Measurements from ENCODE around the gene UBXN6. TPM values are rescaled to one million over a fixed set of nuclear protein-coding genes. Genes with fewer than 3 reads are reported as not detected.

The UBXN6 gene
- total RNA-seq, 2 donors from 2014 or later = 31.2 to 36.9 TPM

DNA sequence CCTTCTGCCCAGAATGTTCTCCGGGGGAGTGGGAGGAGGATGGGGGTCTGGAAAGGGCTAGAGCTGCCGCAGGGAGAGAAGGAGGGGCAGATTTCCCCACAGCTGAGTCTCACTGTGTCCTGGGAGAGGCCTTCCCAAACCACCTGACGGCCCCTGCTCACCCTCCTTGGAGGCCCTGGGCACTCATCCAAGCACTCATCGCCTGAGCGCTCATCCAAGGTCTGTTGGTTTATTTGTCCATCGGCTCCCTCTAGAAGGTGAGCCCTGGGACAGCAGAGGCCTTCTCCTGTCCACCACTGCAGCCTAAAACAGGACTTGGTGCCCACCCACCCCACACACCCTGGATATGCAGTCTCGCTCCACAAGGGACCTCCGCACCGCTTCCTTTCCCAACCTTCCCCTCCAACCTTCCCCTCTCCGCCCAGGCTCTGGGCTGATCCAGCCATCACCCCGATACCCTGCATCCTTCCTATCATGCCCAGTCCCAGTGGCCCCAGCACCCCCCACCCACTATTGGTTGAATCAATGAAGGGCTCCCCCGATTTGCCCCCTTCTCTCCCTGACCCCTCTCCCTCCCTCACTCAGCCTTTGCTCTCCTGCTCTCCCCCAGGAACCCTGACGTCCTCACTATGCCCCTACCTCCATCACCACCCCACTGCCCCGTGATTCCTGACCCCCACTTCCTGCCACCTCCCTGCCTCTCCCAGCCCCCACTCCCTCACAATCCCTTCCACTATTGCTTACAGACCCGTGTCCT lies 1.7 kb downstream of the UBXN6 start:
- 87 to 88% methylated on average over 8 to 15 of the region's 15 CpGs for WGBS, 2 experiments (ENCODE audit: insufficient coverage in 1 of 2, insufficient read length in 1 of 2)
- DNase-seq = peak; percentile 56
- Histone ChIP-seq H3K27me3 (ENCODE audit: control insufficient read depth, insufficient read depth, low read length, poor library complexity, severe bottlenecking) (no peaks in the 10 kb centered on the region), H3K9ac (ENCODE audit: extremely low read depth, low read length, poor library complexity, severe bottlenecking) (peak overlapping the region; percentile 89), H3K36me3 (ENCODE audit: control insufficient read depth, insufficient read depth, low read length) (peaks cover 14% of the 10 kb centered on the region), H3K27ac (ENCODE audit: low read depth, low read length) (no peak overlapping the region), H3K4me1 (ENCODE audit: control insufficient read depth, insufficient read depth, low read length) (no peaks in the 10 kb centered on the region), H3K4me3 (ENCODE audit: low read length) (peak overlapping the region; percentile 97), H3K9me3 (ENCODE audit: control insufficient read depth, low read length) (no peaks in the 10 kb centered on the region)
- Mint-ChIP-seq H3K36me3 (ENCODE audit: low read depth) (peaks cover 6% of the 10 kb centered on the region), H3K4me3 (peak overlapping the region; percentile 79), H3K4me1 (peaks cover 7% of the 10 kb centered on the region), H3K27ac (no peak overlapping the region), H3K9me3 (no peaks in the 10 kb centered on the region), H3K27me3 (ENCODE audit: insufficient read depth) (no peaks in the 10 kb centered on the region)
- TF ChIP-seq, protein P1, sequence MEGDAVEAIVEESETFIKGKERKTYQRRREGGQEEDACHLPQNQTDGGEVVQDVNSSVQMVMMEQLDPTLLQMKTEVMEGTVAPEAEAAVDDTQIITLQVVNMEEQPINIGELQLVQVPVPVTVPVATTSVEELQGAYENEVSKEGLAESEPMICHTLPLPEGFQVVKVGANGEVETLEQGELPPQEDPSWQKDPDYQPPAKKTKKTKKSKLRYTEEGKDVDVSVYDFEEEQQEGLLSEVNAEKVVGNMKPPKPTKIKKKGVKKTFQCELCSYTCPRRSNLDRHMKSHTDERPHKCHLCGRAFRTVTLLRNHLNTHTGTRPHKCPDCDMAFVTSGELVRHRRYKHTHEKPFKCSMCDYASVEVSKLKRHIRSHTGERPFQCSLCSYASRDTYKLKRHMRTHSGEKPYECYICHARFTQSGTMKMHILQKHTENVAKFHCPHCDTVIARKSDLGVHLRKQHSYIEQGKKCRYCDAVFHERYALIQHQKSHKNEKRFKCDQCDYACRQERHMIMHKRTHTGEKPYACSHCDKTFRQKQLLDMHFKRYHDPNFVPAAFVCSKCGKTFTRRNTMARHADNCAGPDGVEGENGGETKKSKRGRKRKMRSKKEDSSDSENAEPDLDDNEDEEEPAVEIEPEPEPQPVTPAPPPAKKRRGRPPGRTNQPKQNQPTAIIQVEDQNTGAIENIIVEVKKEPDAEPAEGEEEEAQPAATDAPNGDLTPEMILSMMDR (conservative IDR thresholded peaks at IDR 0.05) = no peak

DNA sequence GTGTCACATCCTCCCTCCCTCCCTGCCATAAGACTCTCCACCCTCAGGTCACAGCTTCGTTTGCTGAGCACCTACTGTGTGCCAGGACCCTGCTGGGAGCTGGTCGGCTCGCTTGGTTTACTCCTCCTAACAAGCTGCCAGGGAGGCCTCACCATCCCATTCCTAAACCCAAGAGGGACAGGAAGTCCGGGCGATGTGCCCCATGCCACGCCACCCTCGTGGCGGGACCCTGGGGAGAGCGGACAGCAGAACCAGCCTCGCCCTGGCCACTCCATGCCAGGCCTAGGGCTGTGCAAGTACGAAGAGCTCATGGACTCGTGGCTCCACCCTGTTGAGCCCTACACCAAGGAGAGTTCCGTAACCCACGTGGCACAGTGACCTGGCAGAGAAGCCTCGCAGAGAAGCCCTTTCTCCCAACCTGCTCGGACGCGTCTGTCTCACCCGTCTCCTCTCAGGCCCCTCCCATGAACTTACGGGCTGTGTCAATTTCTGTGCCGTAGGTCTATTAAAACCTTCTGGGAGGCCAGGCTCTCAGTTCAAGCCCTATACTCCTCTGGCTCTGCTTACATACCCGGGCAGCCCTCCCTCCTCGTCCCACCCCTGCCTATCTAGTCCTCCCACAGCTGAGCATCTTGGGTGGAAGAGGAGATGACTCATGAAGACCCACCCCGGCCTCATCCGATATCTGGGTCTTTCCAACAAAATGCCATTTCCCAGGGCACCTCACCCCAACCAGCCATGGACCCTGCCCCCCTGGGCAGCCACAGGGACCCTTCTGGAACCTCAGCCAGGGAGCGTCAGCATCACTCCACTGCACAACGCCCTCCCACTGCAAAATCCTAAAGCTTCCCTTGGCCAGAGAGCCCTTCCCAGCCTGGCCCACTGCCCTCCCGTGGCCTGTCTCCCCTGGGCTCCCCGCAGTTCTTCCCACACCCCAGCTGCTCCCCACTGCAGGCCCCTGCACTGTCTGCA lies 2.6 kb downstream of the UBXN6 start:
- H3K9me3 ChIP-seq (ENCODE audit: control insufficient read depth, low read length) = no peaks in the 10 kb centered on the region
- H3K27me3 ChIP-seq (ENCODE audit: control insufficient read depth, insufficient read depth, low read length, poor library complexity, severe bottlenecking) = no peaks in the 10 kb centered on the region
- Mint-ChIP-seq H3K27ac (peak overlapping the region; percentile 35), H3K4me3 (no peak overlapping the region), H3K9me3 (no peaks in the 10 kb centered on the region), H3K4me1 (peaks cover 7% of the 10 kb centered on the region), H3K36me3 (ENCODE audit: low read depth) (peaks cover 11% of the 10 kb centered on the region), H3K27me3 (ENCODE audit: insufficient read depth) (no peaks in the 10 kb centered on the region)
- H3K36me3 ChIP-seq (ENCODE audit: control insufficient read depth, insufficient read depth, low read length) = peaks cover 14% of the 10 kb centered on the region
- no peak overlapping the region for H3K27ac ChIP-seq (ENCODE audit: low read depth, low read length)
- H3K4me1 ChIP-seq (ENCODE audit: control insufficient read depth, insufficient read depth, low read length) = no peaks in the 10 kb centered on the region
- TF ChIP-seq, protein P1 (conservative IDR thresholded peaks at IDR 0.05) = no peak
- no peak for DNase-seq
- WGBS, 2 experiments (ENCODE audit: insufficient coverage in 1 of 2, insufficient read length in 1 of 2) = 91 to 93% methylated on average over 17 to 29 of the region's 29 CpGs
- H3K9ac ChIP-seq (ENCODE audit: extremely low read depth, low read length, poor library complexity, severe bottlenecking) = no peak overlapping the region
- H3K4me3 ChIP-seq (ENCODE audit: low read length) = no peak overlapping the region

DNA sequence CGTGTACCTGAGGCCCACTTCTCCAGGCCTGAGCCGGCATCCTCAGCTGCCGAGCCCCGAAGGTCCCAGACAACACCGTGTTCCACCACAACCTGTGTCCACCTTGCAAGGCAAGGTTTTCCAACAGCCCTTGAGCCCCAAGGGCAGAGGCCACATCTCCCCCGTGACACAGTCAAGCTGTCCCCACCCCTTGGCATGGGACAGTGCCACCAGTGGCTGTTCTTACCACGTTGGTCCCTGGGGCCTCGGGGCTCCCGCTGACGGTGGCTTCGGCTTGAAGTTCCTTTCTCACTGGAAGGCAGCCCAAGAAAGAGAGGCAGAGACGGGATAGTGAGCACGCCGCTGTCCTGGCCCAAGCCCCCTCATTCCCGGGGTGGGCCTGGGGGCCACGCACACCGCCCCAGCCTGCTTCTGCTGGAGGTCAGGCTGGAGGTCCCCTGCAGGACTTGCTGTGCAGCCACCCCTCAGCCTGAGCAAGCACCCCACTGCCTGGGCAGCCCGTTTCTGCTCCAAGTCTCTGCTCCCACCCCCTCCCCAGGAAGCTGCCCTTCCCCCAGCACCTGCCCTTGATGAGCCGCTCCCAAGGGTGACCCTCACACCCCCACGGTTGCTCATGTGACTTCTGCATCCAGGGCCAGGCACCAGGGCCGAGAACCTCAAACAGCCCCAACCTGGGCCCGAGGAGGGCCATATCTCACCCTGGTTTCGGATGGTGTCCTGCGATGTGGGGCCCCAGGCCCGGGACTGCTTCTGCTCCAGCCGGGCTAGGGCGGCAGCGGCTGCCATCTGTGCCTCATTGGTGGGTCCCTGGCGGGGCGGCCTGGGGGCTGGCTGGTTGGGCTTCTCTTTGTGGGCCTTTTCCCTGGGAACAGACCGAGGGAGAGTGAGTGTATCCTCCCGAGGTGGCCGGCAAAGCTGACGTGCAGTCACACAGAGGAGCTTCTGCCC lies 4.1 kb downstream of the UBXN6 start:
- H3K4me1 Mint-ChIP-seq = peaks cover 7% of the 10 kb centered on the region
- H3K4me3 Mint-ChIP-seq = no peak overlapping the region
- H3K36me3 Mint-ChIP-seq (ENCODE audit: low read depth) = peaks cover 20% of the 10 kb centered on the region
- H3K9me3 Mint-ChIP-seq = no peaks in the 10 kb centered on the region
- H3K27me3 ChIP-seq (ENCODE audit: control insufficient read depth, insufficient read depth, low read length, poor library complexity, severe bottlenecking) = no peaks in the 10 kb centered on the region
- peaks cover 17% of the 10 kb centered on the region for H3K36me3 ChIP-seq (ENCODE audit: control insufficient read depth, insufficient read depth, low read length)
- DNase-seq = no peak
- H3K27ac Mint-ChIP-seq = no peak overlapping the region
- H3K4me3 ChIP-seq (ENCODE audit: low read length) = no peak overlapping the region
- H3K27ac ChIP-seq (ENCODE audit: low read depth, low read length) = no peak overlapping the region
- WGBS, 2 experiments (ENCODE audit: insufficient coverage in 1 of 2, insufficient read length in 1 of 2) = 90 to 92% methylated on average over 13 to 34 of the region's 34 CpGs
- TF ChIP-seq, protein P1 (conservative IDR thresholded peaks at IDR 0.05) = no peak
- H3K4me1 ChIP-seq (ENCODE audit: control insufficient read depth, insufficient read depth, low read length) = no peaks in the 10 kb centered on the region
- H3K9me3 ChIP-seq (ENCODE audit: control insufficient read depth, low read length) = no peaks in the 10 kb centered on the region
- H3K27me3 Mint-ChIP-seq (ENCODE audit: insufficient read depth) = no peaks in the 10 kb centered on the region
- no peak overlapping the region for H3K9ac ChIP-seq (ENCODE audit: extremely low read depth, low read length, poor library complexity, severe bottlenecking)
